Esophagus squamous epithelium (tissue), 5 donors: ENCODE measurements around the gene SKAP1. TPM values are rescaled to one million over a fixed set of nuclear protein-coding genes. Genes with fewer than 3 reads are reported as not detected.

ENCODE experiments used
- DNase-seq: peaks from one replicate; lab custom pipeline; 2025; lab: John Stamatoyannopoulos, UW
- H3K27ac ChIP-seq, 4 donors: fragments of 200-600 bp; sonication (generic); one replicate each; pipeline ENCODE4 v1.5.1; 2016 to 2019; ENCODE audit warnings: mild to moderate bottlenecking in 1 of 4
- H3K27me3 ChIP-seq, 4 donors: fragments of 200-600 bp; sonication (generic); 1 replicate in 3 of 4; 2 replicates in 1 of 4; pipeline versions ENCODE4 v1.5.1 to v1.6.0; 2017 to 2021; ENCODE audit warnings: antibody characterized with exemption in 1 of 4
- H3K36me3 ChIP-seq, 3 donors: fragments of 200-600 bp; sonication (generic); one replicate each; pipeline ENCODE4 v1.5.1; 2016 to 2019
- H3K4me1 ChIP-seq, 3 donors: fragments of 200-600 bp; sonication (generic); one replicate each; pipeline ENCODE4 v1.5.1; 2017 to 2019
- H3K4me3 ChIP-seq, 4 donors: fragments of 200-600 bp; sonication (generic); 1 replicate in 3 of 4; 2 replicates in 1 of 4; pipeline ENCODE4 v1.5.1; 2016 to 2019; ENCODE audit warnings: mild to moderate bottlenecking in 2 of 4, moderate library complexity in 1 of 4
- H3K9me3 ChIP-seq, 3 donors: fragments of 200-600 bp; sonication (generic); one replicate each; pipeline ENCODE4 v1.5.1; 2016 to 2019
- CTCF ChIP-seq, 6 experiments: fragments of 450-650 bp in 4 of 6; fragments of 200-600 bp in 2 of 6; sonication (generic) in 2 of 6; IDR thresholded peaks; one replicate each; pipeline ENCODE4 v1.5.1; 2016 to 2019; ENCODE audit warnings: antibody characterized with exemption in 6 of 6, mild to moderate bottlenecking in 4 of 6, moderate library complexity in 4 of 6
- POLR2A ChIP-seq, 4 donors: fragments of 450-650 bp; IDR thresholded peaks; one replicate each; pipeline ENCODE4 v1.6.1; 2017; ENCODE audit warnings: antibody characterized with exemption in 4 of 4, mild to moderate bottlenecking in 4 of 4, moderate library complexity in 3 of 4
- WGBS, 2 donors: methylation state at CpG; one replicate each; pipeline ENCODE4 v1.1.5; 2018; 5-methylcytosine and 5-hydroxymethylcytosine counted together
- intact Hi-C: fragments of 100-400 bp; cut with DNase I; formaldehyde crosslinking; loops from one replicate; pipeline ENCODE4 v1.15.0; 2022
- total RNA-seq, 4 donors: library from RNA; depleted of rRNA; stranded (reverse); fragments of >200 nt; gene quantifications; one replicate each; pipeline ENCODE4 v1.1.0, GENCODE V29; 2016
- donor health status: DM: yes; HTN: yes; CAD: no.

Gene SKAP1
- total RNA-seq, 4 donors from 2014 or later = 0.83 to 5.1 (median 3.4) TPM; not detected in 1

DNA sequence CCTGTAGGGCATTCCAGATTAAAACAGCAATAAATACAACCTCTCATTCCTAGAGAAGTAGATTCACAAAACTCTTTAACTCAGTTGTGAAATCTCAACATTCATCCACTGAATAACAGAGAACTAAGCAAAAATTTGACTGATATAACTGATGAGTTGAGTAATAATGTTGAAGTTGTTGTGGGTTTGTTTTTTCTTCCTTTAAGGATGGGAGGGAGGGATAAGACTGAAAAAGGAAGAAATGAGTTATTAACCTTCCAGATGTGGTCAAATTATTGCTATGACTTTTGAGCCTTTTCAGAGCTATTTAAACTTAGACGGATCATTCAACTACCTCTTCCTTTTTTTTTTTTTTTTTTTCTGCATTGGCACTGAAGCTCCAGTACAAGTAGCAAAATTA lies 38.6 kb downstream of the SKAP1 start:
- WGBS, 2 donors = 37 to 39% methylated on average over 1 of the region's 1 CpG
- TF ChIP-seq POLR2A (IDR thresholded peaks at IDR 0.05) = no peak
- TF ChIP-seq CTCF (IDR thresholded peaks at IDR 0.05) = no peak
- no peak overlapping the region for H3K4me3 ChIP-seq
- no peaks in the 10 kb centered on the region for H3K9me3 ChIP-seq
- no peak overlapping the region for H3K27ac ChIP-seq
- peaks cover 0 to 88% (median 0%) of the 10 kb centered on the region in 4 donors for H3K27me3 ChIP-seq
- DNase-seq = no peak
- peaks cover 0 to 5% (median 0%) of the 10 kb centered on the region in 3 donors for H3K4me1 ChIP-seq
- H3K36me3 ChIP-seq = no peaks in the 10 kb centered on the region
- intact Hi-C loops = no loop called here

DNA sequence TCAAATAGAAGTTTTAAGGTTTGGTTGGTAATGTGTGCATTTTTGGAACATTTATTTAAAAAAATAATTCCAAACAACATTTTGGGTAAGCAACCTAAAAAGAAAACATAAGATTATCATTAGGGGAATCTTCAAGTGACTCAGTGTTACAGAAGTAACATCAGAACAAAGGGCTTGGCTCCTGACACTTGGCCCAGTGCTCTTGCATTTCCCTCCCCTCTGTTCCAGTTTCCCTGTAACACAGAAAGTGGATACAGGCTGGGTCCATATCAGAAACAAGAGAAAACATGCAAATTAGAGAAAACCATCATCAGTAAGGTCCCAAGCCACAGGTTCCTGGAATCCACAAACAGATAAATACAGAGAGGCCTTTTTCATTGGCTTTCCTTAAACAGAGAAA lies 40.1 kb downstream of the SKAP1 start:
- intact Hi-C loops = no loop called here
- TF ChIP-seq CTCF (IDR thresholded peaks at IDR 0.05) (no peak), POLR2A (IDR thresholded peaks at IDR 0.05) (no peak)
- H3K27me3 ChIP-seq = peaks cover 0 to 90% (median 0%) of the 10 kb centered on the region in 4 donors

DNA sequence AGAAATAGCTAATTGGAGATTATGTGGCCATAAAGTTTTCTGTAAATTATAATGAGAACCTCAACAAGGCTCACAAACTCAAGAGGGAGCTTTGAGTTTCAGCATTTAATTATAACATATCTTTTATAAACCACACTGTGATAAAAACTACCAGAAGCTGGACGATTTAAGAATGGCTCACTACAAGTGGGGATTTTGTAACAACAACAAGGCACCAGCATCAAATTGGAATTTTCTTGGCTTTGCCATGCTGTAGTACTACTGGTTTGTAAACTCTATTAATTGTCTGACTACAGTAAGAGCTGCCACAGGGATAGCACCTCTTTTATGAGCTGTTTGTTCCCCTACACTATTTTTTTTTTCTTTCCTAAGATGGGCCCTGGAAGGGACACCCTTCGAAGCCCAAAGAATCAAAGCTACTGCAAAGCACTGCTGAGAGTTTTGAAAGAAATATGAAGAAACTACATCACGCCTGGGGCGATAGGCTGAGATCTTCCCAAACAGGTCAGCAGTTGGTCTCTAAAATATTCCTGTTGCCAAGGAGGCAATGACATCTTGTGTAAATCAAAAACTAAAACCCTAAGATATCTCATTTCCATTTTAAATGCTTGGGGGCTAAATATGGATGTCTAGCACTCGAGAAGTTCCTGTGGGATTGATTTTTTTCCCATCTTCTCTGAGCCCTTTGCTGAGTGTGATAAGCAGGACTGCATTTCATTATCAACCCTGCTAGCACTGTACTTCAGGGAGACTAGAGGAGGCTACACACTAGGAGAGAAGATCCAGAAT lies 40.9 kb downstream of the SKAP1 start:
- 65 to 90% methylated on average over 5 of the region's 5 CpGs for WGBS, 2 donors

More for the DNA sequence above, 40.1 kb downstream of the SKAP1 start:
- Histone ChIP-seq H3K36me3 (no peaks in the 10 kb centered on the region), H3K4me3 (no peak overlapping the region), H3K4me1 (peaks cover 0 to 5% (median 0%) of the 10 kb centered on the region in 3 donors), H3K27ac (no peak overlapping the region), H3K9me3 (no peaks in the 10 kb centered on the region)
- DNase-seq = no peak

GRCh38 chr17:48386826-48387225 lies 43.2 kb downstream of the SKAP1 start:
- DNase-seq = no peak
- Histone ChIP-seq H3K36me3 (no peaks in the 10 kb centered on the region), H3K4me1 (no peaks in the 10 kb centered on the region), H3K4me3 (no peak overlapping the region), H3K27me3 (peaks cover 0 to 91% (median 0%) of the 10 kb centered on the region in 4 donors), H3K9me3 (no peaks in the 10 kb centered on the region), H3K27ac (no peak overlapping the region)
- WGBS, 2 donors = 93 to 95% methylated on average over 1 of the region's 1 CpG
- intact Hi-C loops = no loop called here
- no peak for TF ChIP-seq CTCF (IDR thresholded peaks at IDR 0.05)
- TF ChIP-seq POLR2A (IDR thresholded peaks at IDR 0.05) = no peak

More for the DNA sequence above, 40.9 kb downstream of the SKAP1 start:
- Histone ChIP-seq H3K27ac (no peak overlapping the region), H3K4me3 (no peak overlapping the region), H3K36me3 (no peaks in the 10 kb centered on the region), H3K4me1 (peaks cover 0 to 5% (median 0%) of the 10 kb centered on the region in 3 donors), H3K27me3 (peaks cover 0 to 90% (median 0%) of the 10 kb centered on the region in 4 donors), H3K9me3 (no peaks in the 10 kb centered on the region)
- TF ChIP-seq CTCF (IDR thresholded peaks at IDR 0.05) (no peak), POLR2A (IDR thresholded peaks at IDR 0.05) (no peak)
- DNase-seq = no peak
- intact Hi-C loops = no loop called here

GRCh38 chr17:48385319-48385718 lies 44.7 kb downstream of the SKAP1 start:
- H3K27me3 ChIP-seq = peaks cover 0 to 95% (median 0%) of the 10 kb centered on the region in 4 donors
- DNase-seq = no peak
- intact Hi-C loops = no loop called here
- no peak for TF ChIP-seq POLR2A (IDR thresholded peaks at IDR 0.05)
- TF ChIP-seq CTCF (IDR thresholded peaks at IDR 0.05) = no peak
- no peaks in the 10 kb centered on the region for H3K36me3 ChIP-seq
- no peaks in the 10 kb centered on the region for H3K4me1 ChIP-seq
- 55 to 85% methylated on average over 1 of the region's 1 CpG for WGBS, 2 donors
- H3K4me3 ChIP-seq = no peak overlapping the region
- no peak overlapping the region for H3K27ac ChIP-seq
- H3K9me3 ChIP-seq = no peaks in the 10 kb centered on the region
